GM18526 (cell line): Measurements from ENCODE around the gene FAAP20.

Experiments
- POLR2A ChIP-seq: IDR thresholded peaks from 3 replicates; pipeline ENCODE4 v1.6.1; 2011; ENCODE audit not compliant: insufficient read length; ENCODE audit errors: extremely low read depth

FAAP20 gene

DNA sequence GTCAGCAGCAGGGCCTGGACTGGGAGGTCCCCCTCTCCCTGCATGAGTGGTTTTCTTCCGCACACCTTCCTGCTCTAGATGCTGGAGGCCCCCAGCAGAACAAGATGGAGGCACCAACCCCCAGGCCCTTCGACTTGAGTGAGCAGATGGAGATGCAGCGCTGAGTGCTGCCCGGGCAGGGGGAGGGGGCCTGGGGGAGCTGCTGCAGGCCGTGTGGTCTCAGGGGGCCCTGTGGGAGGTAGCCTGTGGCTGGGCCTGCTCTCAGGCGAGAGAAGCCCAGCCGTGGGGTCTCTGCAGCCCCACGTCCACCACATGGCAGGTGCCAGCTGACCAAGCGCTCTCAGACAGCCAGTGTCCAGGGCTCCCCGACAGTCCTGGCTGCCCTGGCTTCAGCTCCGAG is 1.2 kb upstream of the FAAP20 start:
- TF ChIP-seq POLR2A = no peak

- TF ChIP-seq POLR2A = no peak
Measured at GRCh38 chr1:2194898-2195673, 514 bp upstream of the FAAP20 start.

DNA sequence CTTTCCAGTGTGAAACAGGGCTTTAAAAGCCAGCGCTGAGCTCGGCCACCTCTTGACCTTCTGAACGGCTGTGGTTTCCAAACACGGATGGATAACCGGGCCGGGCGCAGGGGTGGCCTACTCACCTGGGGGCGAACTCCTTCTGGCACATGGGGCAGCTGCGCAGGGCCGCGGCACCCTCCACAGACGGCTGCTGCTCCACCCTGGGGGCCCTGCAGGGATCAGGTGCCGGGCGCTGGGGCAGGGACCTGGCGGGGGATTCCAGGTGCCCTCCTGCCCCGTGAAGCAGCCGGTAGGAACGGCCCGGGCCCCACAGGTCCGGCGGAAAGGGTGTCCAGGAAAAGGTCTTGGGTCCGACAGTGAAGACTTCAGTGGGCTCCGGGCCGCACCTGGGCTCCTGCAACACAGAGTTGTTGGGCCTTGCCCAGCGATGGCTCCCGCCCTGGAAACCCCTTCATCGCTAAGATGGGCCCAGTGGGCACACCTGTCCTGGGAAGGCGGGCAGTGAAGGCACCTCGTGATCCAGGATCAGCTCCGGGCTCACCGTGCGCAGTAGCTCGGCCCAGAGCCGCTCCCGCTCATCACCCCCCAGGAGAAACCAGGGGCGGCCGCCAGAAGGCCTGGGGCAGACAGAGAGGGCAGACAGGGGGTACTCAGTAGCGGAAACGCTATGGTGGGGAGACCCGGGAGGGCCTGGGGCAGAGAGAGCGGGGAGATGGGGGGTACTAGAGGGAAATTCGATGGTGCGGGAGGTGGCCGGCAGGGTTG is 874 bp downstream of the FAAP20 start:
- TF ChIP-seq POLR2A = no peak

- TF ChIP-seq POLR2A = no peak
Measured at GRCh38 chr1:2192031-2192995, 2.3 kb downstream of the FAAP20 start.

- no peak for TF ChIP-seq POLR2A
Measured at GRCh38 chr1:2190491-2190976, 4.0 kb downstream of the FAAP20 start.

DNA sequence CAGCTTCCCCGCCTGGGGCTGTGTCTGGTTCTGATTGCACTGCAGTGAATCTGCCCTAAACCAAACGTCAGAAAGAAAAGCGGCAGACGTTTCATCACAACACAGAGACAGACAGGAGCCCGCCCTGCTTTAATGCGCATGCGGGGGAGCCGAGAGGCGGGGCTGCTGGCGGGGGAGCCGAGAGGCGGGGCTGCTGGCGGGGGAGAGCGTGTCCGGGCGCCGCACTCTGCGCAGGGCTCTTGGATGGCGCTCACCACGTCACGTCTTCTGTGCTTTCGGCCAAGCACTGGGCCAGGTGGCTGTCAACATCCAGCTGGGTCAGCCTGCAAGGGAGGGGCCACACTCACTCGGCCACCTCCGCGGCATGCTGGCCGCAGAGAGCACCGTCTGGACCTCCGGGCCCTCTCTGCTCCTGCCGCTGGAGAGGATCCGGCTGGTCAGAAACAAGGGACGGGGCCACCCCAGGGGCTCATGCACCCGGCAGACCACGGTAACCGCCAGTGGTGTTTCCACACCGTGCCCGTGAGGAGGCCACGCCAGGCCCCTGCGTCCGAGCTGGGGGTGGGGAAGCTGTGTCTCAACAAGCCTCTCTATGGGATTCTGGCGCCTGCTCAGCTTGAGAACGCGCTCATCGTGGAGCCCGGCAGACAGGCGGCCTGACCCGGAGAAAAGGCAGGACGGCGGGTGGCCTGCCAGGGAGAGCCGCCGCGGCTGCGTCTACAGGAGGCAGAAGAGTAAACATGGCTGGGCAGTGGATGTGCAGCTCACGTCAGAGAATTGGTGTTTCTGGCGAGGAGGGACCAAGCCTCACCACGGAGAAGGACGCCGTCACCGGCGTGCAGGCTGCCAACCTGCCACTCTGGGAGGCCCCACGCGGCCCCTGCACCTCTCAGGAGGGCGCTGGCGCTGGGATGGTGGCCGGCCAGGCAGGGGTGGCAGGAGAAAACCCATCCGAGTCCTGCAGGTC is 4.8 kb downstream of the FAAP20 start:
- TF ChIP-seq POLR2A = no peak

DNA sequence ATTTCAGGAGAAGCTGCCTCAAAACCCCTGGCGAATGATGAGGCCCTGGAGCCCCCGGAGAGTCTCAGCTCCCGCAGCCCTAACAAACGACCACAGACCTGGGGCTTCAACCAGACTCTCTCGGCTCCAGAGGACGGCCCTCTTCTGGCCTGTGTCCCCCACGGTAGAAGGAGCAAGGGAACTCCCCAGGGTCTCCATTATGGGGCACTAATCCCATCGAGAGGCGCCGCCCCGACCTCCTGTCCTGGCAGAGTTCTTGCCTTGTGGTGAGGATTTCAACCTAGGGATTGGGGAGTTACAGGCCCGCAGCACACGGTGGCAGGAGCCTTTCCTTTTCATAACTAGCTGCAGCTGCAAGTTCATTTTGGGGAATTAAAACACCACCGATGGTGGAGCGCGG is 6.2 kb downstream of the FAAP20 start:
- no peak for TF ChIP-seq POLR2A

DNA sequence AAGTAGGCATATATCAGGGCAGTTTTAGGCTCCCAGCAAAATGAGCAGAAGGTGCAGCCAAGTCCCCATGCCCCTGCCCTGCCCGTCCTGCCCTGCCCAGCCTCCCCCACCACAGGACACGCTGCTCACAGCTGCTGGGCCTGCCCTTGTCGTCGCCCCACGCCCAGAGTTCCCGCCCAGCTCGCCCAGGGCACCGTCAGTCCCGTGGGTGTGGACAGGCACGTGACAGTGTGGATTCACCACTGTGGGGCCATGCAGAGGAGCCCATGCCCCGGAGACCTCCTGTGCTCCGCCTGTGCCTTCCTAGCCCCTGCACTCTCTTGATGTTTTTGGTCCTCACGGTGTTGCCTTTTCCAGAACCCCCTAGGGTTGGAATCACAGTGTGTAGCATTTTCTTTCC is 7.0 kb downstream of the FAAP20 start:
- no peak for TF ChIP-seq POLR2A

DNA sequence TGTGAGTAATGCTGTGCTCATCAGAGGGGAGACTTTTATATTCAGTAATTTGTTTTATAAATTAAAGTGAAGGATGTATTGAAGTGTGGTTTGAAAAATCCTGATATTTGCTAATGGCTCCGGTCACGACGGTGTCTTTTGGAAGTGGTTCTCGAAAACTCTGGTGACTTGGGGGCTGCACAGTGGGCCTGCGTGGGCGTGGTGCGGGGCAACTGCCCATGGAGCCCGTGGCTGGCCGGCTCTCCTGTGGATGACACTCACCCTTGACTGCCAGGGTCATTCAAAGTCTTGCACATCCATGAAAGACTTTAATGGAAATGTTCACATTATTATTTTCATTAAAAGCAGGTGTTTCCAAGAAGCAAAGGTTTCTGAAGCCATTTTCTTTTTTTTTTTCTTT is 7.7 kb downstream of the FAAP20 start:
- TF ChIP-seq POLR2A = no peak

GRCh38 chr1:2185880-2186855 is 8.4 kb downstream of the FAAP20 start:
- TF ChIP-seq POLR2A = no peak

- no peak for TF ChIP-seq POLR2A
Measured at GRCh38 chr1:2184934-2185333, 9.6 kb downstream of the FAAP20 start.

- TF ChIP-seq POLR2A = no peak
Measured at GRCh38 chr1:2184531-2184930, 10.0 kb downstream of the FAAP20 start.

GRCh38 chr1:2183937-2184334 is 10.6 kb downstream of the FAAP20 start:
- TF ChIP-seq POLR2A = no peak
